ELF-1 (cell line): ENCODE data around the gene VPS51.
A peak's percentile ranks its signal among the peaks of the same experiment; 100 is the strongest.

Experiments
- DNase-seq: peaks from one replicate; pipeline ENCODE4 v3.0.0-alpha.2; 2016; ENCODE audit warnings: low read depth, low spot score

Gene VPS51

DNA sequence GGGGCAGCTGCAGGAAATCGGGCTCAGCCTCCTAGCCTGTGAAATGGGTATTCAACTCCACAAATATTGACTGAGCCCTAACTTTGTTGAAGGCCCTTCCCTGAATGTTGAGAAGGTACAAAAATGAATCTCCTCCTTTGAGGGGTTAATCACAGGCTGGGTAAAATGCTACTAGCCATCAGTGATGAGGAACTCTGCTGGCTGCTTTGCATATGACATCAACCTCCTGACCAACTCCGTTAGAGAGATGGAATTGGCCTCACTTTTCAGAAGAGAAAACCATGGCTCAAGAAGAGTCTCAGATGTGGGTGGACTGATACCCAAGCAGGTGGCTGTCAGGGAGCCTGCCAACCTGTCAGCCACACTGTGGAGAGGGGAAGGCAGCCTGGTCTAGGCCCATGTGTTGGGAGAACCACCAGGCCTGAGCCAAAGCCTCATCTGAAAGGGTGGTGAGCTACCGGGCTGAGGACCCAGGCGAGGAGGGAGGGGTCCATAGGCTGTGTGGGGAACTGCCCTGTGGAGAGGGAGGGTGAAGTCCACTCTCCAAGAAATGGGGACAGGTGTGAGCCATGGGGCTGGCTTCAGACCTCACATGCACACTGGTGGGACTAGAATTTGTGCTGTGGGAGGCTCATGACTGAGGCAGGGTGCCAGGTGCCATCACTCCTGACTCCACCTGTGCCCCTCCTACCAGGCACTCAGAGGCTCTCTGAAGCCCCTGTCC is 23.9 kb upstream of the VPS51 start:
- DNase-seq: no peak

DNA sequence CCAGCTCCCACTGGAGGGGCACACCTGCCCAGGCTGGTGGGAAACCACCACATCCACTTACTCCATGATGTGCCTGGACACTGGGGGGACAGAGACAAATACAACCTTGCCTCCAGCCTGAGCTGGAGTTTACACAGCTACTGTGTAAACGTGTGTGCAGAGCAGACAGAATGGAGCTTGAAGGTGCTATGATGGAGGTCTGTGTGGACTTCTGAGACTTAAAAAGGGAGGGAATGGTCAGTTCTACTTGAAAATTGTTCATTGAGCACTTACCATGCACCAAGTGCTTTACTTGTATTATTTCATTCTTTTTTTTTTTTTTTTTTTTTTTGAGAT is 23.4 kb upstream of the VPS51 start:
- no peak for DNase-seq

DNA sequence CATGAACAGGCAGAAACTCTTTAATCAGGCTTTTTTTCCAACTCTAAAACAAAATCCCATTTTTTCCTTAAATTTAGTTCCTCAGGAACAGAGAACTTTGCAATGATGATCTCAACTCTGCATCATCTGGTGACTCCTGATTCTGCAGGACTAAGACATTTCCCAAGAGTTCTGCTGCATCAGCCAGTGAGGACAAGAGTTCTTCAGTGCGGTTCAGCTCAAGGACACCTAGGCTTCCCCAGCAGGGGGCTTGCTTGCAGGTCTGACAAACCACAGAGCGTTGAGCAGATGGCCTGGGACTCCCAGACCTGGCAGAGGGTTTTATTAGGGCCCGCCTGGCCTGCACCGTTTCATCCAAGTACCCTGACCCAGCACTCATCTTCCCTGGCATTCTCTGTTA is 18.6 kb upstream of the VPS51 start:
- DNase-seq: peak; percentile 22

DNA sequence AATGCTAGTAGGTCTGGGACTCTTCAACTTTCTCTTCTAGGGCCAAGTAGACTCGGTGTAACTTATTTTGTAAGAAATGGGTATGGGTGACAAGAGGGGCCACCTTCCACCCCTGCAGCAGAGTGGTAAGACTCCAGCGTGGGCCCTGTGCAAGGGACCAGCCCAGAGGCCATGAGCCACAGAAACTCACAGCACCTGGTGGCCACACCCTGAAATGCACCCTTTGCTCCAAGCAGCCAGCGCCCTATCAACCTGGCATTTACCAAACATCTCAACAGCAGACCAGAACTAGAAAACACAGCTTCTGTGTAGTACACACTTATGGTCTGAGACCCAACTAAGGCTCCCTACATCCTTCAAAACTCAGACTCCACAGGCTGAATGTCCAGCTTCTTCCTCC is 17.9 kb upstream of the VPS51 start:
- DNase-seq: peak; percentile 66

DNA sequence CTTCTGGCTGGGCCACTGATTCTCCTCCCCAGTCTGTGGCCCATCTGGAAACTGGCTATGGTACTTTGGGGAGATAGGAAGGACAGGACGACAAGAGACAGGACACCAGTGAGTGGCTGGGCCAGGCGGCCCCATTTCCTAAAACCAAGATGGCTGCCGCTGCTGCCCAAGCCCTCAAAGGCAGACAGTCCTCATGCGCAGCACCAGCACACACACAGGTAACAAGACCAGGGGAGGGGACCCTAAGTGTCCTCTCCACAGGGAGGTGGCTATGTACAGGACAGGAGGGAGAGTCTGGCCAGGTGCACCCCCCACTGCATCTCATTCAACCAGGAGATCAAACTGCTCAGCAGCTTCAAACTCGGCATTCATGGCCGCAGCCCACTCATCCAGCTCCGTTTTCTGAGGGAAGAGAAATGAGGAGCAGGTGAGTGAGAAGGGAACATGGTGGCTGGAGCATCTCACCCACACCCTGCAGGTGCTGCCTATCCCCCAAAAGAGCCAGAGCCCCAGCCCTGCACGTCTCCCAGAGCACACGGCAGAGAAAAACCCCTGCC is 17.1 kb upstream of the VPS51 start:
- DNase-seq: no peak

DNA sequence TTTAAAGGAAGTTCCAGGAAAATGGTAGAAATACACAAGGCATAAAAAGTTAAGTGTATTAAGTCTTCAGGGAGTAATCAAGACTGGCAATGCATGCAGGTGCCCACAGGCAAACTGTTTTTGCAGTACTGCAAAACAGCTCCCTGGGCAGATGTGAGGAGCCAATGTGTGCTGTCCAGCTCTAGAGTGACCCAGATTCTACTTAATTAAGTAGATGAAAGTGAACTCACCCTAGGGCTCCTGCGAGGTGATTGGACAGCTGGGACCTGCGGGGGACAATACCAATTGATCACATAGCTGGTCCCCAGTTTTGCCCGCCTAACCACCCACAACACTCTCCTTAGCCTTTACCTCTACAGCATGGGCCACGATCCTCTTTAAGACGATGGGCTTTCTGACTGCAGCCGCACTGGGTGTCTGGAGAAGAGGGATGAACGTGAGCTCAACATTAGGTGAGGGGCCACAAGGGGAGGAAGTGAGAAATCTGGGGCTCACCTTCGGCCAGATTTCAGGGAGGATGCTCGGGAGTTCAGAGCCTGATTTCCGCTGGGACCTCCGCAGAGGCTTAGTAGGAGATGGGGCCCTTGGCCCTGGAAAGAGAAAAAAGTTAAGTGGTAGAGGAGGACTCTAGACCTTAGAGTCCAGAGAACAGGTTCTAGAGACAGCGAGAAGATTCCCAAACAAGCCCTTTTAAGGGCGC is 12.7 kb upstream of the VPS51 start:
- no peak for DNase-seq

DNA sequence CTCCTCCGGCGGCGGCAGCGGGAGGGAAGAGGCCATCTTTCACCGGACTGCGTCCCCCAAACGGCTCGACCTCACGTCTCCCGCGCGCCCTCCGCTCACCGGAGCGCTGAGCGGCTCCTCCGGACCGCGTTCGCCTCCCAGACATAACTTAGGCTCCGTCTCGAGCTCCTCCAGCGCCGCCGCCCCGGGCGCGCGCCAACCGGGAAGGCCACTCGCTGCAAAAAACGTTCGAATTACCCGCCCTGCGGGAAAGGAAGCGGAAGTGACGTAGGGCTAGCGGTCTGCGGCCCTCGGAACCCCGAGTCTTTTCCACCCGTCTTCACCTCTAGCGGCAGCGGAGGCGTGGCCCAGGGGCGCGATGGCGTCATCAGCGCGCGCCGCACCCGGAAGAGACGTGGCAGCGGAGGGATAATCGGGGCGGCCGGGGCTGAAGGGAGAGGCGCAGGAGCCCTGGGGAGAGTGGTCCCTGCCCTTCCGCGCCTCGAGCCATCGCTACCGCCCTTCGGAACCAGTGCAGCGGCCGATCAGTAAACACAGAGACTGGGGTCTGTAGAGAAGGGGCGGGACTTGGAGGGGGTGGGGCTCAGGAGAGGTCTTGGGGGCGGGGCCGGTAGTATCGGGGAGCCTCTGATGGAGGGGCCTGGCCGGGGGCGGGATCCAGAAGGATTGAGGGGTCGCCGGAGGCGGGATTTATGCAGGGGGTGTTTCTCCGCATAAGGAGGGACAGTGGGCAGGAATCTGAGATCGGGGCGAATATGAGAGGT is 12.0 kb upstream of the VPS51 start, which contains the start of the genes CDCA5 and ZFPL1:
TSS of gene CDCA5 (minus strand) at position 207 of the 764 bp plus-strand sequence. CDS start at position 145, 62 bp downstream.
TSS of gene ZFPL1 (plus strand) at position 389 of the 764 bp plus-strand sequence. CDS start 477 bp downstream, outside the sequence.
- DNase-seq: peak; percentile 98

DNA sequence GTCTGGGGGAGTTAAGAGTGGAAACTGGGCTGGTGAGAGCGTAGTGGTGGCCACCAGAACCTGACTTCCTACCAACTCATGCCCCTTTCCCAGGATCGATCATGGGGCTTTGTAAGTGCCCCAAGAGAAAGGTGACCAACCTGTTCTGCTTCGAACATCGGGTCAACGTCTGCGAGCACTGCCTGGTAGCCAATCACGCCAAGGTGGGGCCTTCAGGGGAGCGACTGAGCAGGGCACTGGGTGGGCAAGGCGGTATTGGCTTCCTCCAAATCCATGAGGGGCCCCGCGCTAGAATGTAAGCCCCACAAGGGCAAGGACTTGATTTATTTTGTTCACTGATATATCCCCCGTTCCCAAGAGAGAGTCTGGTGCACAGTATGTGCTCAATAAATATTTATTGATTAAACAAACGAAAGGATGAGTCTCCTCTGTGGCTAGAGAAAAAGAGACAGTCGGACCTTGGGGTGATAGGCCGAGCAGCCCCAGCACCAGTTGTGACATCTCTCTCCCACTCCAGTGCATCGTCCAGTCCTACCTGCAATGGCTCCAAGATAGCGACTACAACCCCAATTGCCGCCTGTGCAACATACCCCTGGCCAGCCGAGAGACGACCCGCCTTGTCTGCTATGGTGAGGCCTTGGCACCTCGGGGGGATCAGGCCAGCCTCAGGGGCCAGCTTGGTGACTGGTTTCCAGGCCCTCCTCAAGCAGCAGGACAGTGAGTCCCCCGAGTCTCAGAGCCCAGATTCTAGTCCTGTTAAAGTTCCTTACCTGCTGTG is 11.2 kb upstream of the VPS51 start:
- no peak for DNase-seq

DNA sequence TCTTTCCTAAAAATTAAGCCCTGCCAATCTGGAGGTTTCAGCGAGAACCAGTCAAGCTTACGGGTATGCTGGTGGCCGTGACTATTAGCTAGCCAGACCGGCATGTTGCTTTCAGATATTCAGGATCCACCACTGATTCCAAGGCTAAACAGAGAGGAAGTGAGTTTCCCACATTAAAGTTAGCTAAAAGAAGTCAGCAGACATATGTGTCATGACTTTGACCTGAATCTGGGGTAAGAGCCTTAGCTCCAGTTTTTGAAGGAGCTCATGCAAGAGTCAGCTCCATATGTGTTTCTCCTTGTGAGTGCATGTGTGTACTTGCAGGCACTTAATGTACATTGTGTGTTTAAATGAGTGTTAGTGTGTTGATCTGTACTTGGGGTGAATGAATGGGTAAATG is 10.6 kb upstream of the VPS51 start:
- no peak for DNase-seq

DNA sequence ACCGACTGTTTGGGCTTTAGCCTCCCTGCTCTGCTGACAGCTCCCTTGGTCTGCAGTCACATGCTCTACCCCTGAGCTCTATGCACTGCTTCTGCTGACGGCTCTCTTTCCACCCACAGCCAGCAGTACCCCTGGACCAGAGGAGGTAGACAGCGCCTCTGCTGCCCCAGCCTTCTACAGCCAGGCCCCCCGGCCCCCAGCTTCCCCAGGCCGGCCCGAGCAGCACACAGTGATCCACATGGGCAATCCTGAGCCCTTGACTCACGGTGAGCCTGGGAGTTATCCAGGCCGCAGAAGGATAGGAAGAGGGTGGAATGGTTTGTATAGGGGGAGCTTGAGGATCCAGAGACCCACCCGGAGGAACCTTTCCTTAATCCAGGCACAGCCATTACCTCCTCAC is 9.2 kb upstream of the VPS51 start:
- no peak for DNase-seq

DNA sequence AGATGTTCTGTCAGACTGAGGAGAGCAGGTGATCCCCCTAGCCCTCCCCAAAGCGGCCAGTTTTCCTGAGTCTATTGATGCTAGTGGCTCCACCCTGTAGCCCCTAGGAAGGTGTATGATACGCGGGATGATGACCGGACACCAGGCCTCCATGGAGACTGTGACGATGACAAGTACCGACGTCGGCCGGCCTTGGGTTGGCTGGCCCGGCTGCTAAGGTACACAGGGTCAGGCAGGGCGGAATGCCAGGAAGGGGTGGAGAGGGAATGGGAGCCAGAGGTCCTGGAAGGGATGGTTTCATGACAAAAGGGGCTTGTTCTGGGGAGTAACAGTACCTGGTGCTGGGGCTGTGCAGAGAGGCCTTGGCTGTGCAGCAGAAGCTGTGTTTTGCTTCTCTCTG is 8.8 kb upstream of the VPS51 start:
- no peak for DNase-seq

DNA sequence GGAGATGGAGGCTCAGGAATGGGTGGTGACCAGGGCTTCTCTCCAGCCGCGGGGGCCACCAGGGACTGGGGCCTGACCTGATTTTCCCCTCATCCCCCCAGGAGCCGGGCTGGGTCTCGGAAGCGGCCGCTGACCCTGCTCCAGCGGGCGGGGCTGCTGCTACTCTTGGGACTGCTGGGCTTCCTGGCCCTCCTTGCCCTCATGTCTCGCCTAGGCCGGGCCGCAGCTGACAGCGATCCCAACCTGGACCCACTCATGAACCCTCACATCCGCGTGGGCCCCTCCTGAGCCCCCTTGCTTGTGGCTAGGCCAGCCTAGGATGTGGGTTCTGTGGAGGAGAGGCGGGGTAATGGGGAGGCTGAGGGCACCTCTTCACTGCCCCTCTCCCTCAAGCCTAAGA is 8.2 kb upstream of the VPS51 start:
- DNase-seq: no peak

DNA sequence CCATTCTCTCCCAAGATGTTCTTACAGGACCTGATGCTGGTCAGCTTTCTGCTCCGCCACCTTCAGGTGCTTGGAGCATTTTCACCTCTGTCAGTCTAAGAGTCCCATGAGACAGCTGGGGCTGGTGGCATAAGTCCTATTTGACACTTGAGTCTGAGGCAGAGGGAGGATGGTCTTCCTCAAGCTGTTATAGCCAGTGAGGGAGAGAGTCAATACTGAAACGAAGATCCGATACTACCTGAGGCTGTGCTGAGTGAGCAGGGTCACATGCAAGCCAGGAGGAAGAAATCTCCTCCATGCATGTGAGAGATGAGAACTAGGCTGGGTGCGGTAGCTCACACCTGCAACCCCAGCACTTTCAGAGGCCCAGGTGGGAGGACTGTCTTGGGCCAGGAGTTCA is 6.4 kb upstream of the VPS51 start:
- DNase-seq: no peak

DNA sequence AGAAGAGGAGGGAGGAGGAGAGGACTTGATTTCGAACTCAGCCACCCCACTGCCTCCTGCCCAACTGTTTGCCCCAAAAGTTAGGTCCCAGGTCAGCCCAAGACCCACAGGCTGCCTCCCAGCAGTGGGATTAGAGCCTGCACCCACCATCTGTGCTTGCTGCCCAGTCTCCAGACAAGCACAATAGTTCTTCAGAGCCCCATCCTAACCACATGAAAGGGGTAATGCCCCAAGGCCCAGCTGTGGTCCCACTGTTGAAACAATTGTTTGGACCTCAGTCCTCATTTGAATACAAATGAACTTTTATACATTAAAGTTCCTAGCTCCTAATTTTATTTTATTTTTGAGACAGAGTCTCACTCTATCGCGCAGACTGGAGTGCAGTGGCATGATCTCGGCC is 5.4 kb upstream of the VPS51 start:
- DNase-seq: no peak

DNA sequence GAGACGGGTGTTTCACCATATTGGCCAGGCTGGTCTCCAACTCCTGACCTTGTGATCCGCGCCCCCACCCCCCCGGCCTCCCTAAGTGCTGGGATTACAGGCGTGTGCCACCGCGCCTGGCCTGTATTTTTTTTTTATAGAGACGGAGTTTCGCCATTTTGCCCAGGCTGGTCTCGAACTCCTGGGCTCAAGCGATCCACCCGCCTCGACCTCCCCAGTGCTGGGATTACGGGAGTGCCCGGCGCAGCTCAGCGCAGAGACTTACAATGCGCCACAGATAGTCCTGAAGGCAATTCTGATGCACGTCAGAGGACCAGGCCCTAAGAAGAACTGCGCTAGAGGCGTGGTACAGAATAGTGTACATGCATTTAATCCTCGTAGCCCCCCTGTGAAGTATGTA is 587 bp upstream of the VPS51 start:
- DNase-seq: no peak

DNA sequence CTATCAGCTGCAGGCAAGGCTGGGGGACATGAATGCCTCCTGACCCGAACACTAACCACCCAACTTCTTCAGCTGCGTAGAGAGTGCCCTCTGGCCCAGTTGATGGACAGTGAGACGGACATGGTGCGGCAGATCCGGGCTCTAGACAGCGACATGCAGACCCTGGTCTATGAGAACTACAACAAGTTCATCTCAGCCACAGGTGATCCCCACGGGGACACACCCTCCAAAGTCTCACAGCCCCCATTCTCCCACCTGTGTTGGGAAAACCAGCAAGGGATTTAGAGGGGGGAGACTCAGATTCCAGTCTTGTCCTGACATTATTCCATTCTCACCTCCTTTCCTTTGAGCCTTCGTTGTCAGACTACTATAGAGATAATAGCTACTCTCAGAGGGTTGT is 912 bp downstream of the VPS51 start:
- DNase-seq: no peak

DNA sequence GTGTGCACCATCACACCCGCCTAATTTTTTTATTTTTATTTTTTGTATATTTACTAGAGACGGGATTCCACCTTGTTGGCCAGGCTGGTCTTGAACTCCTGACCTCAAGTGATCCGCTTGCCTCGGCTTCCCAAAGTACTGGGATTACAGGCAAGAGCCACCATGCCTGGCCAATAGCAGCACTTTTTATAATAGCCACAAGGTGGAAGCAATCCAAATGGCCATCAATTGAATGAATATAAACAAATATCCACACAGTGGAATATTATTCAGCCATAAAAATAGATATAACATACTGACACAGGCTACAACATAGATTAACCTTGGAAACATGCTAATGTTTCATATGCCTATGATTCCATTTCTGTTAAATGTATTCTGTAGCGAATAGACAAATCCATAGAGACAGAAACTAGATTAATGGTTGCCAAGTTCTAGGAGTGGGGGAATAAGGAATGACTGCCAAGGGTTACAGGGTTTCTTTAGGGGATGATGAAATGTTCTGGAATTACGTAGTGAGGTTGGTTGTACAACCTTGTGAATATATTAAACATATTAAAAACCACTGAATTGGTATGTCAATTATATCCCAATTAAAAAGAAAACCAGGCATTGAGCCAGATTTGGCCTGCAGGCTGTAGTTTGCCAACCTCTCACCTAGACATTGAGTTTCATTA is 4.8 kb downstream of the VPS51 start:
- no peak for DNase-seq

DNA sequence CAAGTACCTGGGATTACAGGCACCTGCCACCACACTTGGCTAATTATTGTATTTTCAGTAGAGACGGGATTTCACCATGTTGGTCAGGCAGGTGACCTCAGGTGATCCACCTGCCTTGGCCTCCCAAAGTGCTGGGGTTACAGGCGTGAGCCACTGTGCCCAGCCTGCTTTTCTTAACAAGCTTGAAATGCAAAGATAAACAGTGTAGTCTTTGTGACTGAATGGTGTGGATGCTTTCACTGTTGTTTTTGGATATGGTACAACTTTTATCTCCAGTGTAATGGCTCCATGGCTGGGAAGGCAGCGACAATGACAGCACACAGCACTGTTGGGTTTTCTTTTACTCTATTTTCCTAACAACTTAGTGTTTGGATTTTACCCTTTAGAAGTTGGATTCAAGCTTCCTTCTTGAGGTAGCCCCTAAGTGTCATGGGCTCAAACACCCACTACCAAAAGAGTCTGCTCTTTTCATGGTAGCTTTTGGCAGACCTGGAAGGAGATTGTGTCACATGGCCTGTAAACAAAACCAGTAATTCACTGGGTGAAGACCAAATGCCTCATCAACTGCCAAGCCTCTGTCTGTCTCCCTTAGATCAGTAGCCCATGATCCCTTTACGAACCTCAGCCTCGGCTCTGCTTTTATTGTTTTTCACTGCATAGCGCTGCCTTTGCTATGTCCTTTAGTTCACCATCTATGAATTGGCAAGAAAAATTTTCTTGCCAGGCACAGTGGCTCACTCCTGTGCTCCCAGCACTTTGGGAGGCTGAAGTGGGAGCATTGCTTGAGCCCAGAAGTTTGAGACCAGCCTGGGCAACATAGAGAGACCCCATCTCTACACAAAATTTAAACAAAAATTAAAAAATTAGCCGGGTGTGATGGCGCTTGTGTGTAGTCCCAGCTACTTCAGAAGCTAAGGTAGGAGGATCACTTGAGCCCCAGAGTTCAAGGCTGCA is 6.4 kb downstream of the VPS51 start:
- no peak for DNase-seq

DNA sequence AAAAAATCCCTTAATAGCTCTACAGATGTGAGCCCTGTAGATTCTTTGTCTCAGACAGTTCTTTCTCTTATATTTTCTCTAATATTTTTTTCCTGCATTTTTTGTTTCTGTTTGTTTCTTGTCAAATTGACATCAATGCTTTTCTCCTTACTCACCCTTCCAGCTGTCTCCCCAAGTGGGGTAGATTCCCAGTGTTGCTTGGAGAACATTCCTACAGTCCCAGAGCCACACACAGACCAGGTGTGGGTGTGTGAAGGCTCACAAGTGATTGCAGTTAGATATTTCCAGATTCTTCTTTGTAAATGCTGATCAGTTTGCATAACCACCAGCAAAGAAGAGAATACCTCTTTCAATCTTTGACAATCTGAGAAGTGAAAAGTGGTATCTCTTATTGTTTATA is 7.5 kb downstream of the VPS51 start:
- DNase-seq: no peak

DNA sequence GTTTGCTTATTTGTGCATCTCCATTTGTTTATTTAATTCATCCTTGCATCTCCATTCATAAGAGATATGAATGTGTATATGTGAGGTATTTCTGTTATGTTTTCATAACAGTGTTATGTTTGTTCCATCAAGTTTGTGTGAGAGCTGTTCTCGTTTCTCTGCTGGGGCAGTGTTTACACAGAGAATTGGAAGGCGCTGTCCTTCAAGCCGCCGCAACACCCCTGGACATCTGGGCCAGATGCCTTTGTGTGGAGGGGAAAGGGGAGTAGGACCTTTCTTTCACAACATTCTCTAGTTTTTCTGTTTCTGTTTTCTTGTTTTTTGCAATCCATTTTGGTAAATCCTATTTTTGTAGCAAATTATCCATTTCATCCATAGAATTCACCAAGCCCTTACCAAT is 8.6 kb downstream of the VPS51 start:
- no peak for DNase-seq
